ENCODE measurements around the gene STK11.

Gene STK11

GRCh38 chr19:1253514-1254080 is 48.0 kb downstream of the STK11 start:
- TF ChIP-seq ZBTB7A (IDR thresholded peaks at IDR 0.05; ENCODE audit: low read depth) (no peak), NFIC (IDR thresholded peaks at IDR 0.05) (no peak), TEAD4 (IDR thresholded peaks at IDR 0.05) (no peak), TCF12 (IDR thresholded peaks at IDR 0.05; ENCODE audit: low read depth) (no peak)

- TF ChIP-seq RAD21 (IDR thresholded peaks at IDR 0.05; ENCODE audit: low read depth) (no peak), TEAD4 (IDR thresholded peaks at IDR 0.05) (no peak)
These were observed 48.5 kb downstream of the STK11 start for GRCh38 chr19:1254081-1254527.

- TF ChIP-seq NFIC (IDR thresholded peaks at IDR 0.05) (no peak), ZBTB7A (IDR thresholded peaks at IDR 0.05; ENCODE audit: low read depth) (no peak), EP300 (IDR thresholded peaks at IDR 0.05; ENCODE audit: borderline replicate concordance) (no peak), TCF12 (IDR thresholded peaks at IDR 0.05; ENCODE audit: low read depth) (no peak), FOXM1 (IDR thresholded peaks at IDR 0.05; ENCODE audit: borderline replicate concordance, low read depth) (no peak), CREB1 (IDR thresholded peaks at IDR 0.05; ENCODE audit: low read depth) (no peak), YY1 (IDR thresholded peaks at IDR 0.05; ENCODE audit: low read depth) (no peak), CEBPB (IDR thresholded peaks at IDR 0.05) (no peak), TAF1 (IDR thresholded peaks at IDR 0.05; ENCODE audit: low read depth) (no peak)
These were observed 49.1 kb downstream of the STK11 start for GRCh38 chr19:1254530-1255185.

GRCh38 chr19:1255186-1256161 is 49.9 kb downstream of the STK11 start:
- no peak for TF ChIP-seq RAD21 (IDR thresholded peaks at IDR 0.05; ENCODE audit: low read depth)

GRCh38 chr19:1256646-1257474 is 51.3 kb downstream of the STK11 start:
- TF ChIP-seq RAD21 (IDR thresholded peaks at IDR 0.05; ENCODE audit: low read depth) (no peak), MAX (IDR thresholded peaks at IDR 0.05) (no peak), TAF1 (IDR thresholded peaks at IDR 0.05; ENCODE audit: low read depth) (no peak), USF1 (IDR thresholded peaks at IDR 0.05) (no peak), TCF12 (IDR thresholded peaks at IDR 0.05; ENCODE audit: low read depth) (no peak), ZBTB7A (IDR thresholded peaks at IDR 0.05; ENCODE audit: low read depth) (no peak), TEAD4 (IDR thresholded peaks at IDR 0.05) (no peak), EP300 (IDR thresholded peaks at IDR 0.05; ENCODE audit: borderline replicate concordance) (no peak), FOXM1 (IDR thresholded peaks at IDR 0.05; ENCODE audit: borderline replicate concordance, low read depth) (no peak), CEBPB (IDR thresholded peaks at IDR 0.05) (no peak), YY1 (IDR thresholded peaks at IDR 0.05; ENCODE audit: low read depth) (no peak), NFIC (IDR thresholded peaks at IDR 0.05) (no peak), REST (IDR thresholded peaks at IDR 0.05; ENCODE audit: low read depth) (no peak), EGR1 (IDR thresholded peaks at IDR 0.05) (no peak), CREB1 (IDR thresholded peaks at IDR 0.05; ENCODE audit: low read depth) (no peak)

- TF ChIP-seq ZBTB7A (IDR thresholded peaks at IDR 0.05; ENCODE audit: low read depth) (no peak), REST (IDR thresholded peaks at IDR 0.05; ENCODE audit: low read depth) (no peak), USF1 (IDR thresholded peaks at IDR 0.05) (no peak), YY1 (IDR thresholded peaks at IDR 0.05; ENCODE audit: low read depth) (no peak), EP300 (IDR thresholded peaks at IDR 0.05; ENCODE audit: borderline replicate concordance) (no peak), TAF1 (IDR thresholded peaks at IDR 0.05; ENCODE audit: low read depth) (no peak), NFIC (IDR thresholded peaks at IDR 0.05) (no peak), MAX (IDR thresholded peaks at IDR 0.05) (no peak), EGR1 (IDR thresholded peaks at IDR 0.05) (no peak), RAD21 (IDR thresholded peaks at IDR 0.05; ENCODE audit: low read depth) (no peak), TCF12 (IDR thresholded peaks at IDR 0.05; ENCODE audit: low read depth) (no peak), CEBPB (IDR thresholded peaks at IDR 0.05) (no peak), CREB1 (IDR thresholded peaks at IDR 0.05; ENCODE audit: low read depth) (no peak)
These were observed 52.0 kb downstream of the STK11 start for GRCh38 chr19:1257475-1258162.

Data from Ishikawa (cell line).